Hepatocyte (in vitro differentiated cells): Measurements from ENCODE around the gene ARHGAP11A. TPM values are rescaled to one million over a fixed set of nuclear protein-coding genes. Genes with fewer than 3 reads are reported as not detected.
A peak's percentile ranks its signal among the peaks of the same experiment; 100 is the strongest.

Source experiments
- DNase-seq: peaks from one replicate; pipeline ENCODE4 v3.0.0-alpha.2; 2016; ENCODE audit warnings: low spot score
- H2AFZ ChIP-seq: fragments of 200-600 bp; sonication (generic); 2 replicates; pipeline ENCODE4 v1.6.0; 2016; ENCODE audit warnings: antibody characterized with exemption, mild to moderate bottlenecking
- H3K27ac ChIP-seq: fragments of 200-600 bp; sonication (generic); 2 replicates; pipeline ENCODE4 v1.5.1; 2016; ENCODE audit warnings: mild to moderate bottlenecking
- H3K27me3 ChIP-seq: fragments of 200-600 bp; sonication (generic); 2 replicates; pipeline ENCODE4 v1.6.1; 2016
- H3K36me3 ChIP-seq: fragments of 200-600 bp; sonication (generic); replicated peaks from 2 replicates; pipeline ENCODE4 v1.5.1; 2016; ENCODE audit warnings: low read depth; ENCODE audit not compliant: insufficient read depth
- H3K4me1 ChIP-seq: fragments of 200-600 bp; sonication (generic); 2 replicates; pipeline ENCODE4 v1.5.1; 2016; ENCODE audit warnings: mild to moderate bottlenecking, moderate library complexity; ENCODE audit not compliant: insufficient read depth
- H3K4me2 ChIP-seq: fragments of 200-600 bp; sonication (generic); 2 replicates; pipeline ENCODE4 v1.6.0; 2016
- H3K4me3 ChIP-seq: fragments of 200-600 bp; sonication (generic); 2 replicates; pipeline ENCODE4 v1.5.1; 2016; ENCODE audit warnings: mild to moderate bottlenecking
- H3K79me2 ChIP-seq: fragments of 200-600 bp; sonication (generic); 2 replicates; pipeline ENCODE4 v1.6.0; 2017; ENCODE audit warnings: mild to moderate bottlenecking
- H3K9me2 ChIP-seq: fragments of 200-600 bp; sonication (generic); replicated peaks from 2 replicates; pipeline ENCODE4 v1.6.0; 2017; ENCODE audit warnings: mild to moderate bottlenecking; ENCODE audit not compliant: insufficient read depth
- H3K9me3 ChIP-seq: fragments of 200-600 bp; sonication (generic); 2 replicates; pipeline ENCODE4 v1.5.1; 2016; ENCODE audit warnings: low read depth, mild to moderate bottlenecking
- H4K20me1 ChIP-seq: fragments of 200-600 bp; sonication (generic); 2 replicates; pipeline ENCODE4 v1.6.0; 2016; ENCODE audit warnings: mild to moderate bottlenecking; ENCODE audit not compliant: insufficient read depth, poor library complexity, severe bottlenecking
- EZH2 ChIP-seq: fragments of 200-600 bp; sonication (generic); IDR thresholded peaks from 2 replicates; pipeline ENCODE4 v1.6.1; 2016; ENCODE audit warnings: antibody characterized with exemption, mild to moderate bottlenecking, borderline replicate concordance
- EZH2phosphoT487 ChIP-seq: fragments of 200-600 bp; sonication (generic); IDR thresholded peaks from one replicate; pipeline ENCODE4 v1.6.1; 2018; ENCODE audit warnings: antibody characterized with exemption, mild to moderate bottlenecking, low read depth, moderate library complexity; ENCODE audit not compliant: unreplicated experiment, severe bottlenecking
- WGBS: methylation state at CpG from one replicate; pipeline ENCODE4 v1.1.6; 2016; ENCODE audit warnings: low lambda C conversion rate; ENCODE audit errors: missing lambda C conversion rate; 5-methylcytosine and 5-hydroxymethylcytosine counted together
- polyA plus RNA-seq: library from polyadenylated mRNA; unstranded; fragments of >200 nt; fragmentation: Nextera tagmentation; extraction: Ambion mirVana; gene quantifications from 2 replicates; pipeline ENCODE4 v1.2.1, GENCODE V29; 2016
- total RNA-seq: library from RNA; depleted of rRNA; stranded (reverse); fragments of >200 nt; gene quantifications from 2 replicates; pipeline ENCODE4 v1.2.3, GENCODE V29; 2014
- TF ChIP-seq, protein P1 (sequence below): fragments of 200-600 bp; sonication (generic); IDR thresholded peaks from 2 replicates; pipeline ENCODE4 v1.5.1; 2016; ENCODE audit warnings: antibody characterized with exemption, mild to moderate bottlenecking; ENCODE audit not compliant: poor library complexity

ARHGAP11A gene
- total and polyA plus RNA-seq, 2 experiments from 2014 or later: 3.4 to 4.9 TPM

DNA sequence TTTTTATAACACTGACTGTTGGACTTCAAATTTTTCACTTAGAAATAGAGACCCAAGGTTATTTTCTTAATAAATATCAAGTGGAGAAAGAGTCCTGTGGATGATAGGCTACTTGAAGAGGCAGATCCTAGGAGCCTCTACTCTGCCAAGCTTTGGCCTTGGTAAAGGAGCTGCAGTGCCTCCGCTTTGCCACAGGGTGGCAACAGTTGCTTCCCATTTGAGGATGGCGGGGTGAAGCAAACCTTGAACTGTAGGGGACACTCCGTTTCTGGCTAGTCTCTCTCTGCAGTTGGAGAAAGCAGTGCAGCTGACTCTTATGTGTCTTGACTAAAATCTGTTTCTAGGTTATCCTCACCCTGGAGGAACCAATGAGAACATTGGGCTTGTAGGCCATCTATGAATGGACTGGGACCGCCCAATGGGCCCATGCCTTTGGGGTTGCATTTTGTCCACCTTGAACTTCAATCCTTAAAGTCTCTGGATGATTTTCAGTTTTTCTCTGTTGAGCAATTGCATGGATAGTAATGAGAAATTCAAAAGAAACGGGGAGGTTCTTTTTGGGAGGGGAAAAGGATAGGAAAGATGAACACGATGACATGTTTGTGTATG is 36.0 kb downstream of the ARHGAP11A start:
- no peak overlapping the region for H2AFZ ChIP-seq

GRCh38 chr15:32652178-32652577 is 36.9 kb downstream of the ARHGAP11A start:
- Histone ChIP-seq H3K9me2 (no peaks in the 10 kb centered on the region), H3K36me3 (no peaks in the 10 kb centered on the region), H3K79me2 (no peaks in the 10 kb centered on the region), H3K27me3 (no peaks in the 10 kb centered on the region), H4K20me1 (no peaks in the 10 kb centered on the region), H3K4me3 (no peak overlapping the region), H3K9me3 (no peaks in the 10 kb centered on the region), H3K27ac (no peak overlapping the region), H3K4me2 (no peak overlapping the region), H3K4me1 (no peaks in the 10 kb centered on the region), H2AFZ (no peak overlapping the region)
- TF ChIP-seq, protein P1, sequence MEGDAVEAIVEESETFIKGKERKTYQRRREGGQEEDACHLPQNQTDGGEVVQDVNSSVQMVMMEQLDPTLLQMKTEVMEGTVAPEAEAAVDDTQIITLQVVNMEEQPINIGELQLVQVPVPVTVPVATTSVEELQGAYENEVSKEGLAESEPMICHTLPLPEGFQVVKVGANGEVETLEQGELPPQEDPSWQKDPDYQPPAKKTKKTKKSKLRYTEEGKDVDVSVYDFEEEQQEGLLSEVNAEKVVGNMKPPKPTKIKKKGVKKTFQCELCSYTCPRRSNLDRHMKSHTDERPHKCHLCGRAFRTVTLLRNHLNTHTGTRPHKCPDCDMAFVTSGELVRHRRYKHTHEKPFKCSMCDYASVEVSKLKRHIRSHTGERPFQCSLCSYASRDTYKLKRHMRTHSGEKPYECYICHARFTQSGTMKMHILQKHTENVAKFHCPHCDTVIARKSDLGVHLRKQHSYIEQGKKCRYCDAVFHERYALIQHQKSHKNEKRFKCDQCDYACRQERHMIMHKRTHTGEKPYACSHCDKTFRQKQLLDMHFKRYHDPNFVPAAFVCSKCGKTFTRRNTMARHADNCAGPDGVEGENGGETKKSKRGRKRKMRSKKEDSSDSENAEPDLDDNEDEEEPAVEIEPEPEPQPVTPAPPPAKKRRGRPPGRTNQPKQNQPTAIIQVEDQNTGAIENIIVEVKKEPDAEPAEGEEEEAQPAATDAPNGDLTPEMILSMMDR: no peak
- no peak for TF ChIP-seq EZH2phosphoT487
- no peak for DNase-seq
- WGBS: 77% methylated on average over 3 of the region's 3 CpGs

More for the DNA sequence above, 36.0 kb downstream of the ARHGAP11A start:
- no peak overlapping the region for H3K27ac ChIP-seq
- no peaks in the 10 kb centered on the region for H3K4me1 ChIP-seq
- H3K27me3 ChIP-seq: no peaks in the 10 kb centered on the region
- H3K36me3 ChIP-seq: no peaks in the 10 kb centered on the region
- TF ChIP-seq, protein P1: peak; percentile 71
- TF ChIP-seq EZH2phosphoT487: no peak
- no peaks in the 10 kb centered on the region for H3K79me2 ChIP-seq
- peak; percentile 70 for DNase-seq
- H3K4me2 ChIP-seq: no peak overlapping the region
- no peaks in the 10 kb centered on the region for H3K9me3 ChIP-seq
- H3K9me2 ChIP-seq: no peaks in the 10 kb centered on the region
- 40% methylated on average over 6 of the region's 6 CpGs for WGBS
- no peak overlapping the region for H3K4me3 ChIP-seq
- no peaks in the 10 kb centered on the region for H4K20me1 ChIP-seq

- no peaks in the 10 kb centered on the region for H3K27me3 ChIP-seq
- no peaks in the 10 kb centered on the region for H3K9me3 ChIP-seq
- H3K79me2 ChIP-seq: no peaks in the 10 kb centered on the region
- H3K9me2 ChIP-seq: no peaks in the 10 kb centered on the region
- no peak overlapping the region for H3K4me3 ChIP-seq
- no peaks in the 10 kb centered on the region for H3K4me1 ChIP-seq
- H2AFZ ChIP-seq: no peak overlapping the region
- TF ChIP-seq EZH2 (no peak), EZH2phosphoT487 (no peak)
- TF ChIP-seq, protein P1: no peak
- H3K27ac ChIP-seq: no peak overlapping the region
- no peak overlapping the region for H3K4me2 ChIP-seq
- no peaks in the 10 kb centered on the region for H4K20me1 ChIP-seq
- no peak for DNase-seq
- H3K36me3 ChIP-seq: no peaks in the 10 kb centered on the region
- WGBS: 71% methylated on average over 4 of the region's 4 CpGs
These were observed 40.8 kb downstream of the ARHGAP11A start for GRCh38 chr15:32656091-32656490.

DNA sequence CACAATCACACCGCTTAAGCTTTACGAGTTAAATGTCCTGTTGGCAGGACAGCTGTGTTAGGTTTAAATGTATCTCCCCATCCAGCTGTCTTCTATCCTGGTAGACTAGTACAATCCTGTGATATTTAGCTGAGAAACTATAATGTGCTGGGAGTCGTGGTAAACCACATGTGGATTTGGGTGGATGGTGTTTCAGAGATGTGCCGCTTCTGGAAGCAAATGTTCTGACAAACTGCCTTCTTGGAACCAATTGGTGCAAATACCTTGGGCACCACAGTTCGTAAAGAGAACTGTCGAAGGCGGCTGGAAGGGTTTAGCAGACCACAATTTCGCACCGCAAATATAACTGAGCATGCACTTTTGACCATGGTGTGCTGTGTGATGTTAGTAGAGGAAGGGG is 41.2 kb downstream of the ARHGAP11A start:
- 90% methylated on average over 9 of the region's 9 CpGs for WGBS

More for the DNA sequence above, 41.2 kb downstream of the ARHGAP11A start:
- no peaks in the 10 kb centered on the region for H3K79me2 ChIP-seq
- H3K27me3 ChIP-seq: no peaks in the 10 kb centered on the region
- no peaks in the 10 kb centered on the region for H4K20me1 ChIP-seq
- H2AFZ ChIP-seq: no peak overlapping the region
- H3K36me3 ChIP-seq: no peaks in the 10 kb centered on the region
- no peak overlapping the region for H3K4me2 ChIP-seq
- no peaks in the 10 kb centered on the region for H3K9me3 ChIP-seq
- no peaks in the 10 kb centered on the region for H3K4me1 ChIP-seq
- H3K4me3 ChIP-seq: no peak overlapping the region
- no peak for DNase-seq
- TF ChIP-seq EZH2: no peak
- TF ChIP-seq, protein P1: no peak
- no peak for TF ChIP-seq EZH2phosphoT487
- no peak overlapping the region for H3K27ac ChIP-seq
- H3K9me2 ChIP-seq: no peaks in the 10 kb centered on the region
